OCI-M2 (cell line): ENCODE results near the gene MAP7D2.
"Not testable (repeated sequence)": the region's sequence is repeated elsewhere in the genome, so short reads cannot be mapped to it uniquely, and the experiment has no call there.

Experiments used
- DNase-seq: peaks from one replicate; lab custom pipeline; 2025; ENCODE audit not compliant: unreplicated experiment; lab: John Stamatoyannopoulos, UW

MAP7D2 gene

GRCh38 chrX:20116577-20117240, at the start of gene MAP7D2:
Gene MAP7D2 (minus strand): TSS chrX:20116907. CDS start chrX:20116879, 28 bp downstream.
- no peak for DNase-seq

GRCh38 chrX:20162516-20162915, 45.8 kb upstream of the MAP7D2 start:
- DNase-seq, result not testable (repeated sequence)

GRCh38 chrX:20159797-20160385, 43.2 kb upstream of the MAP7D2 start:
- DNase-seq, result no peak

- DNase-seq, result no peak
Measured at GRCh38 chrX:20151689-20152088, 35.0 kb upstream of the MAP7D2 start.

GRCh38 chrX:20149326-20149725, 32.6 kb upstream of the MAP7D2 start:
- no peak for DNase-seq

- DNase-seq, result no peak
Measured at GRCh38 chrX:20147561-20147960, 30.9 kb upstream of the MAP7D2 start.

GRCh38 chrX:20144491-20144890, 27.8 kb upstream of the MAP7D2 start:
- no peak for DNase-seq

GRCh38 chrX:20143561-20143960, 26.9 kb upstream of the MAP7D2 start:
- no peak for DNase-seq

- DNase-seq, result no peak
Measured at GRCh38 chrX:20143111-20143510, 26.4 kb upstream of the MAP7D2 start.

GRCh38 chrX:20141281-20142220, 24.8 kb upstream of the MAP7D2 start, which contains the start of gene EIF1AX:
Gene EIF1AX (minus strand): TSS chrX:20141838. CDS start chrX:20141640, 198 bp downstream.
- peak; percentile 81 for DNase-seq

GRCh38 chrX:20140420-20140819, 23.7 kb upstream of the MAP7D2 start:
- no peak for DNase-seq

- DNase-seq, result no peak
Measured at GRCh38 chrX:20139966-20140365, 23.3 kb upstream of the MAP7D2 start.

GRCh38 chrX:20135944-20136343, 19.2 kb upstream of the MAP7D2 start:
- no peak for DNase-seq

- no peak for DNase-seq
Measured at GRCh38 chrX:20132666-20133065, 16.0 kb upstream of the MAP7D2 start.

- no peak for DNase-seq
Measured at GRCh38 chrX:20130357-20130756, 13.7 kb upstream of the MAP7D2 start.

- DNase-seq, result no peak
Measured at GRCh38 chrX:20129547-20129946, 12.8 kb upstream of the MAP7D2 start.

GRCh38 chrX:20128670-20129069, 12.0 kb upstream of the MAP7D2 start:
- no peak for DNase-seq

- not testable (repeated sequence) for DNase-seq
Measured at GRCh38 chrX:20127440-20127839, 10.7 kb upstream of the MAP7D2 start.

- not testable (repeated sequence) for DNase-seq
Measured at GRCh38 chrX:20126833-20127232, 10.1 kb upstream of the MAP7D2 start.

GRCh38 chrX:20124964-20125363, 8.3 kb upstream of the MAP7D2 start:
- DNase-seq, result no peak

GRCh38 chrX:20118065-20118824, 1.5 kb upstream of the MAP7D2 start:
- no peak for DNase-seq
